Bronchial epithelial cell (primary cell): ENCODE data around the gene GPATCH4. TPM values are rescaled to one million over a fixed set of nuclear protein-coding genes. Genes with fewer than 3 reads are reported as not detected.

Experiments
- DNase-seq: peaks from one replicate; pipeline ENCODE4 v3.0.0-alpha.2; 2010; ENCODE audit warnings: low read depth
- FAIRE-seq: peaks from 2 replicates; lab custom pipeline; 2011; peaks lifted over from hg19 to GRCh38; lab: Jason Lieb, UNC
- H3K27me3 ChIP-seq: 2 replicates; pipeline ENCODE4 v1.5.1; 2011; ENCODE audit warnings: low read length; ENCODE audit not compliant: control insufficient read depth, insufficient read depth
- H3K36me3 ChIP-seq: 2 replicates; pipeline ENCODE4 v1.5.1; 2011; ENCODE audit warnings: low read length; ENCODE audit not compliant: control insufficient read depth, insufficient read depth
- H3K4me3 ChIP-seq: 2 replicates; pipeline ENCODE4 v1.5.1; 2011; ENCODE audit warnings: mild to moderate bottlenecking, low read depth, low read length, control low read depth
- CTCF ChIP-seq: IDR thresholded peaks from 2 replicates; pipeline ENCODE4 v1.5.1; 2011; ENCODE audit warnings: mild to moderate bottlenecking, moderate library complexity, low read length, control low read depth, inconsistent platforms; ENCODE audit not compliant: insufficient read depth, severe bottlenecking
- total RNA-seq: library from RNA; depleted of rRNA; stranded (reverse); fragments of >200 nt; gene quantifications from 2 replicates; pipeline ENCODE4 v1.2.1, GENCODE V29; 2014

Gene GPATCH4
- total RNA-seq, 1 donor from 2014 or later = 29.2 TPM

- Histone ChIP-seq H3K27me3 (no peaks in the 10 kb centered on the region), H3K36me3 (peaks cover 24% of the 10 kb centered on the region), H3K4me3 (no peak overlapping the region)
- DNase-seq = no peak
- no peak for FAIRE-seq
- TF ChIP-seq CTCF = no peak
Observed at GRCh38 chr1:156596426-156596825, 4.9 kb downstream of the GPATCH4 start.

DNA sequence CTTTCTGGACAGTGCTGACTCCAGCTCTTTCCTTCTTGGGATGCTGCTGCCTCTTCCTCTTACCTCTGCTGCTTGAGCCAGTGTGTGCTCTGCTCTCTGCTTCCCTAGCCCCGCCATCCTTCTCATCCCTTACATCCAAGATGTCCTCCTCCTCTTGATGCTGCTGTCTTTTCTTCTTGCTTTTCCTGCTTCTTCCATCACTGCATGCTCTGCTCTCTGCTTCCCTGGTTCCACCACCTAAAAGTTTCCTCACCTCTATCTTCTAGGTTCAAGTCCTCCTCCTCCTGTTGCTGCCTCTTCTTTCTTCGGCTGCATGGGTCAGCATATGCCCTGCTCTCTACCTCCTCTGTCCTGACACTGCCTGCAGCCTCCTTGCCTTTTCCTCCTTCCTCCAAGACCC is 6.3 kb downstream of the GPATCH4 start:
- no peak overlapping the region for H3K4me3 ChIP-seq
- H3K27me3 ChIP-seq = no peaks in the 10 kb centered on the region
- DNase-seq (no peak), FAIRE-seq (no peak)
- TF ChIP-seq CTCF = no peak
- H3K36me3 ChIP-seq = peaks cover 24% of the 10 kb centered on the region

- FAIRE-seq = no peak
- no peak for TF ChIP-seq CTCF
- Histone ChIP-seq H3K4me3 (no peak overlapping the region), H3K36me3 (peaks cover 24% of the 10 kb centered on the region), H3K27me3 (no peaks in the 10 kb centered on the region)
- no peak for DNase-seq
Observed at GRCh38 chr1:156594190-156594589, 7.1 kb downstream of the GPATCH4 start.

DNA sequence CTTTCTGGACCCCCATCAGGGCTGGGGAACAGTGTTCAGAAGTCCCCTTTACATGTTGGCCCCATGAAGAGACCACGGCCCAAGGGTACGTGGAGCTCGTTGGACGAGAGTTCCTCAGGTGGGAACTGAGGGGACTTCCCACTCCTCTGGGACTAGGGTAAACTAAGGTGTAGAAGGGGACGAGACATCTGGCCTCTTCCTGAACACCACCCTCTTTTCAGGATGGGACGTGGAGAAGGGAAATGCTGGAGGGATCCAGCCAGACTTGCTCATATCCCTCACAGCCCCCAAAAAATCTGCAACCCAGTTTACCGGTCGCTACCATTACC is 7.7 kb downstream of the GPATCH4 start:
- no peak for TF ChIP-seq CTCF
- FAIRE-seq (no peak), DNase-seq (no peak)
- Histone ChIP-seq H3K36me3 (peaks cover 24% of the 10 kb centered on the region), H3K27me3 (no peaks in the 10 kb centered on the region), H3K4me3 (no peak overlapping the region)

DNA sequence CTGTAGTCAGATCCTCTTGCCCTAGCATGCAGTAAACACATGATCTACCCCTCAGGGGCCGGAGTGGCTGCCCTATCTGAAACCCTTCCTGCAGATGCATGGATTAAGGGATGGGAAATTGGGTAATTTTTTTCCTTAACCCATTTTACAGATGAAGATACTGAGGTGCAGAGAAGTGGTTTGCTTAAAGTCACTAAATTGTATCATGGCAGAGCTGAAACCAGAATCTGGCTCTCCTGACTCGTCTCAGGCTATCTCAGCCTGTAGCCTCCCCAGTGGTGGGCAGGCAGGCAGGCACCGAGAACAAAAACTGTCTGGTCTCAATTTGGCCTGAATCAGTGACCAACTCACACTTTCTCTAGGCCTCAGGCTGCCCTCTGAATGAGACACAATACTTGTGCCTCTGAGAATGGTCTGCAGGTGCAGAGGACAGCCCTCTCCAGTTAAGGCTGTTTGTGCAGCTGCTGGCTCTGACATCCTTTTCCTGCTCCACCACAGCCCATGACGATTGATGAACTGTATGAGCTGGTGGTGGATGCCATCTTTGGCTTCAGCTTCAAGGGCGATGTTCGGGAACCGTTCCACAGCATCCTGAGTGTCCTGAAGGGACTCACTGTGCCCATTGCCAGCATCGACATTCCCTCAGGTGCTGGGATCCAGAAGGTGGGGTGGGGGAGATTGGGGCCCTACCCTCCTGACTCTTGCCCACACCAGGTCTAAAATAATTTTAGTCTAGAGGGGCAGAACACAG is 8.2 kb downstream of the GPATCH4 start:
- DNase-seq = no peak
- H3K4me3 ChIP-seq = no peak overlapping the region
- H3K27me3 ChIP-seq = no peaks in the 10 kb centered on the region
- no peak for TF ChIP-seq CTCF
- no peak for FAIRE-seq
- peaks cover 22% of the 10 kb centered on the region for H3K36me3 ChIP-seq
